Activated T-helper 1 cell treated with anti-CD3 and anti-CD28 coated beads, Interleukin-12 subunit alpha, Interleukin-12 subunit beta, Interleukin-2, Interleukin-4 antibody, amounts not matched to agents 30 ng/mL and 10 ng/mL and 1 ng/mL, durations not matched to agents 14 hours and 24 hours and 36 hours (primary cell): Measurements from ENCODE around the gene ROS1. TPM values are rescaled to one million over a fixed set of nuclear protein-coding genes. Genes with fewer than 3 reads are reported as not detected.
"Not testable (repeated sequence)": the region's sequence is repeated elsewhere in the genome, so short reads cannot be mapped to it uniquely, and the experiment has no call there.

Experiments used
- DNase-seq: peaks from one replicate; pipeline ENCODE4 v3.0.0; 2021; ENCODE audit warnings: low spot score
- H3K27ac Mint-ChIP-seq: one replicate; pipeline ENCODE4 v1.8.0; 2021; ENCODE audit warnings: mild to moderate bottlenecking, mixed read lengths
- H3K27me3 Mint-ChIP-seq: one replicate; pipeline ENCODE4 v1.8.0; 2022; ENCODE audit warnings: mild to moderate bottlenecking, moderate library complexity, mixed read lengths; ENCODE audit not compliant: insufficient read depth
- H3K36me3 Mint-ChIP-seq: one replicate; pipeline ENCODE4 v1.8.0; 2021; ENCODE audit warnings: low read depth, mixed read lengths
- H3K4me1 Mint-ChIP-seq: one replicate; pipeline ENCODE4 v1.8.0; 2021; ENCODE audit warnings: low read depth, mixed read lengths
- H3K4me3 Mint-ChIP-seq: one replicate; pipeline ENCODE4 v1.8.0; 2021; ENCODE audit warnings: mild to moderate bottlenecking, moderate library complexity, mixed read lengths
- H3K9me3 Mint-ChIP-seq: one replicate; pipeline ENCODE4 v1.8.0; 2021; ENCODE audit warnings: mixed read lengths
- intact Hi-C: fragments of 100-400 bp; cut with micrococcal nuclease; formaldehyde crosslinking; loops from one replicate; pipeline ENCODE4 v1.15.1; 2024
- total RNA-seq: library from RNA; stranded (reverse); gene quantifications from 2 replicates; pipeline ENCODE4 v1.2.3, GENCODE V29; 2022

Gene ROS1
- total RNA-seq, 1 donor from 2014 or later = not detected

GRCh38 chr6:117391874-117392583, 33.7 kb downstream of the ROS1 start:
- no peaks in the 10 kb centered on the region for H3K36me3 Mint-ChIP-seq
- intact Hi-C loops = no loop called here
- H3K4me3 Mint-ChIP-seq = no peak overlapping the region
- no peak overlapping the region for H3K27ac Mint-ChIP-seq
- no peaks in the 10 kb centered on the region for H3K4me1 Mint-ChIP-seq
- no peaks in the 10 kb centered on the region for H3K9me3 Mint-ChIP-seq
- H3K27me3 Mint-ChIP-seq = peaks cover 4% of the 10 kb centered on the region
- DNase-seq = no peak

GRCh38 chr6:117389227-117390057, 36.3 kb downstream of the ROS1 start:
- peaks cover 4% of the 10 kb centered on the region for H3K27me3 Mint-ChIP-seq
- no peak overlapping the region for H3K27ac Mint-ChIP-seq
- no peak for DNase-seq
- no peaks in the 10 kb centered on the region for H3K9me3 Mint-ChIP-seq
- intact Hi-C loops = no loop called here
- no peaks in the 10 kb centered on the region for H3K36me3 Mint-ChIP-seq
- no peak overlapping the region for H3K4me3 Mint-ChIP-seq
- no peaks in the 10 kb centered on the region for H3K4me1 Mint-ChIP-seq

GRCh38 chr6:117387454-117387974, 38.2 kb downstream of the ROS1 start:
- H3K4me1 Mint-ChIP-seq = no peaks in the 10 kb centered on the region
- no peaks in the 10 kb centered on the region for H3K36me3 Mint-ChIP-seq
- H3K27me3 Mint-ChIP-seq = peaks cover 2% of the 10 kb centered on the region
- DNase-seq = no peak
- intact Hi-C loops = no loop called here
- no peak overlapping the region for H3K27ac Mint-ChIP-seq
- H3K4me3 Mint-ChIP-seq = no peak overlapping the region
- no peaks in the 10 kb centered on the region for H3K9me3 Mint-ChIP-seq

GRCh38 chr6:117384659-117385058, 41.1 kb downstream of the ROS1 start:
- Mint-ChIP-seq H3K27me3 (peaks cover 4% of the 10 kb centered on the region), H3K4me3 (no peak overlapping the region), H3K36me3 (no peaks in the 10 kb centered on the region), H3K4me1 (no peaks in the 10 kb centered on the region), H3K27ac (no peak overlapping the region), H3K9me3 (no peaks in the 10 kb centered on the region)
- intact Hi-C loops = no loop called here
- no peak for DNase-seq

GRCh38 chr6:117381749-117382148, 44.0 kb downstream of the ROS1 start:
- H3K27me3 Mint-ChIP-seq = peaks cover 4% of the 10 kb centered on the region
- DNase-seq = no peak
- no peak overlapping the region for H3K27ac Mint-ChIP-seq
- H3K9me3 Mint-ChIP-seq = no peaks in the 10 kb centered on the region
- H3K4me3 Mint-ChIP-seq = no peak overlapping the region
- intact Hi-C loops = no loop called here
- no peaks in the 10 kb centered on the region for H3K36me3 Mint-ChIP-seq
- no peaks in the 10 kb centered on the region for H3K4me1 Mint-ChIP-seq

GRCh38 chr6:117380298-117380697, 45.4 kb downstream of the ROS1 start:
- Mint-ChIP-seq H3K9me3 (no peaks in the 10 kb centered on the region), H3K36me3 (no peaks in the 10 kb centered on the region), H3K4me3 (no peak overlapping the region), H3K27ac (no peak overlapping the region), H3K27me3 (peaks cover 4% of the 10 kb centered on the region), H3K4me1 (no peaks in the 10 kb centered on the region)
- intact Hi-C loops = no loop called here
- no peak for DNase-seq

- no peaks in the 10 kb centered on the region for H3K4me1 Mint-ChIP-seq
- no peak overlapping the region for H3K27ac Mint-ChIP-seq
- no peak overlapping the region for H3K4me3 Mint-ChIP-seq
- no peaks in the 10 kb centered on the region for H3K36me3 Mint-ChIP-seq
- no peaks in the 10 kb centered on the region for H3K27me3 Mint-ChIP-seq
- no peak for DNase-seq
- no peaks in the 10 kb centered on the region for H3K9me3 Mint-ChIP-seq
- intact Hi-C loops = no loop called here
Measured at GRCh38 chr6:117375446-117375845, 50.3 kb downstream of the ROS1 start.

- H3K4me1 Mint-ChIP-seq = no peaks in the 10 kb centered on the region
- no peak overlapping the region for H3K27ac Mint-ChIP-seq
- H3K36me3 Mint-ChIP-seq = no peaks in the 10 kb centered on the region
- intact Hi-C loops = no loop called here
- H3K4me3 Mint-ChIP-seq = no peak overlapping the region
- no peak for DNase-seq
- peaks cover 2% of the 10 kb centered on the region for H3K27me3 Mint-ChIP-seq
- H3K9me3 Mint-ChIP-seq = no peaks in the 10 kb centered on the region
Measured at GRCh38 chr6:117373211-117373813, 52.4 kb downstream of the ROS1 start.

GRCh38 chr6:117372289-117372688, 53.5 kb downstream of the ROS1 start:
- H3K27me3 Mint-ChIP-seq, H3K4me3 Mint-ChIP-seq, H3K36me3 Mint-ChIP-seq, H3K27ac Mint-ChIP-seq, intact Hi-C loops, DNase-seq, H3K4me1 Mint-ChIP-seq, H3K9me3 Mint-ChIP-seq: not testable (repeated sequence)

GRCh38 chr6:117371492-117371891, 54.2 kb downstream of the ROS1 start:
- H3K36me3 Mint-ChIP-seq = no peaks in the 10 kb centered on the region
- peaks cover 2% of the 10 kb centered on the region for H3K27me3 Mint-ChIP-seq
- H3K4me3 Mint-ChIP-seq = no peak overlapping the region
- DNase-seq = no peak
- no peaks in the 10 kb centered on the region for H3K9me3 Mint-ChIP-seq
- intact Hi-C loops = no loop called here
- no peak overlapping the region for H3K27ac Mint-ChIP-seq
- H3K4me1 Mint-ChIP-seq = no peaks in the 10 kb centered on the region

- no peak overlapping the region for H3K27ac Mint-ChIP-seq
- H3K4me3 Mint-ChIP-seq = no peak overlapping the region
- no peaks in the 10 kb centered on the region for H3K9me3 Mint-ChIP-seq
- H3K27me3 Mint-ChIP-seq = peaks cover 7% of the 10 kb centered on the region
- DNase-seq = no peak
- no peaks in the 10 kb centered on the region for H3K36me3 Mint-ChIP-seq
- intact Hi-C loops = no loop called here
- no peaks in the 10 kb centered on the region for H3K4me1 Mint-ChIP-seq
Measured at GRCh38 chr6:117359581-117359980, 66.2 kb downstream of the ROS1 start.

GRCh38 chr6:117354671-117355070, 71.1 kb downstream of the ROS1 start:
- peaks cover 11% of the 10 kb centered on the region for H3K27me3 Mint-ChIP-seq
- no peaks in the 10 kb centered on the region for H3K9me3 Mint-ChIP-seq
- no peaks in the 10 kb centered on the region for H3K4me1 Mint-ChIP-seq
- H3K36me3 Mint-ChIP-seq = no peaks in the 10 kb centered on the region
- DNase-seq = no peak
- no peak overlapping the region for H3K4me3 Mint-ChIP-seq
- no peak overlapping the region for H3K27ac Mint-ChIP-seq
- intact Hi-C loops = no loop called here

GRCh38 chr6:117352466-117353081, 73.2 kb downstream of the ROS1 start:
- Mint-ChIP-seq H3K4me1 (no peaks in the 10 kb centered on the region), H3K36me3 (no peaks in the 10 kb centered on the region), H3K9me3 (no peaks in the 10 kb centered on the region), H3K4me3 (no peak overlapping the region), H3K27ac (no peak overlapping the region), H3K27me3 (peaks cover 15% of the 10 kb centered on the region)
- no peak for DNase-seq
- intact Hi-C loops = no loop called here
